Stimulated activated CD8-positive, alpha-beta memory T cell treated with anti-CD3 and anti-CD28 coated beads, Interleukin-4, amount 100 ng/mL, for 24 hours (primary cell): ENCODE results near the gene BIRC3.
A peak's percentile ranks its signal among the peaks of the same experiment; 100 is the strongest.
"Not testable (repeated sequence)": the region's sequence is repeated elsewhere in the genome, so short reads cannot be mapped to it uniquely, and the experiment has no call there.

ENCODE experiments used
- DNase-seq: peaks from one replicate; pipeline ENCODE4 v3.0.0-alpha.2; 2020; ENCODE audit warnings: low read depth

The BIRC3 gene

GRCh38 chr11:102328748-102329147 is 11.5 kb downstream of the BIRC3 start:
- no peak for DNase-seq

- DNase-seq = no peak
Observed at GRCh38 chr11:102330231-102330630, 12.9 kb downstream of the BIRC3 start.

- no peak for DNase-seq
Observed at GRCh38 chr11:102331341-102331740, 14.1 kb downstream of the BIRC3 start.

DNA sequence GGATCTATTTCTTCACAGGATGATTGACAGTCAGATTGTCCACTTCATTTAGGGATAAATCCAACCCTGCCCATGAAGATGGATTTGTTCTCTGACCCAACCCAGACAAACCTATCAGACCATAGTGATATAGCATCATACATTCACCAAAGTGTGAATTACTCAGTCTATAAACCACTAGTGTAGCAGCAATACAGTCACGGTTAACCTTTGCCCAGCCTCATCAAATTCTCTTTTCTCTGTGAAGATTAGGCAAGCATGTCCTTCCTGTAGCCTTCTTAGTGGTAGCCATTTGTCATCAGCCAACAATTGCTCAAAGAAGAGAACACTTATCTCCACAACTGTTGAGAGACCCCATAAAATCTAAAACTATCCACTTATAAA is 15.3 kb downstream of the BIRC3 start:
- no peak for DNase-seq

GRCh38 chr11:102338479-102339010 is 21.3 kb downstream of the BIRC3 start:
- DNase-seq = no peak

GRCh38 chr11:102341311-102341710 is 24.0 kb downstream of the BIRC3 start:
- DNase-seq = not testable (repeated sequence)

DNA sequence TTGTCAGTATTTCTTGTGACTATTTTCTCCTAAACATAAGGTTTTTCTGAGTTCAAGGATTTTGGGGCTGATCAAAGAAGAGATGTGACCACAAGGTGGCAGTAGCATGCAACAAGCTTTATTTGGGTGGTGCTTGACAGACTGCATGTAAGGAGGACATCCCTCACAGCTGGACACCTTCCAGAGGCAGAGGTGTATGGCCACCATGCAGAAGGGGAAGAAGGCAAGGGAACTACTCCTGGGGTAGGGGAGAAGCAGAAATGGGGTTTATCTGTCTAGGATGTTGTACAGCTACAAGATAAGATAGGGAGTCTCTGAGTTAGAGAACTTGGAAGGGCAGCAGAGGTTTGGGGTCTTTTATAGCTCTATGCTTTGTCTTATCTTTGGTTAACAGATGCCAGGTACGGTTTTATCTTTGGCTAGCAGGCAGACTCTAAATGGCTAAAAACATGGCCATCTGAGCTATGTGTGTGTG is 24.6 kb downstream of the BIRC3 start:
- DNase-seq = peak; percentile 48

- no peak for DNase-seq
Observed at GRCh38 chr11:102343809-102344208, 26.5 kb downstream of the BIRC3 start.

- no peak for DNase-seq
Observed at GRCh38 chr11:102345904-102346303, 28.6 kb downstream of the BIRC3 start.

- DNase-seq = no peak
Observed at GRCh38 chr11:102346456-102346747, 29.1 kb downstream of the BIRC3 start.

DNA sequence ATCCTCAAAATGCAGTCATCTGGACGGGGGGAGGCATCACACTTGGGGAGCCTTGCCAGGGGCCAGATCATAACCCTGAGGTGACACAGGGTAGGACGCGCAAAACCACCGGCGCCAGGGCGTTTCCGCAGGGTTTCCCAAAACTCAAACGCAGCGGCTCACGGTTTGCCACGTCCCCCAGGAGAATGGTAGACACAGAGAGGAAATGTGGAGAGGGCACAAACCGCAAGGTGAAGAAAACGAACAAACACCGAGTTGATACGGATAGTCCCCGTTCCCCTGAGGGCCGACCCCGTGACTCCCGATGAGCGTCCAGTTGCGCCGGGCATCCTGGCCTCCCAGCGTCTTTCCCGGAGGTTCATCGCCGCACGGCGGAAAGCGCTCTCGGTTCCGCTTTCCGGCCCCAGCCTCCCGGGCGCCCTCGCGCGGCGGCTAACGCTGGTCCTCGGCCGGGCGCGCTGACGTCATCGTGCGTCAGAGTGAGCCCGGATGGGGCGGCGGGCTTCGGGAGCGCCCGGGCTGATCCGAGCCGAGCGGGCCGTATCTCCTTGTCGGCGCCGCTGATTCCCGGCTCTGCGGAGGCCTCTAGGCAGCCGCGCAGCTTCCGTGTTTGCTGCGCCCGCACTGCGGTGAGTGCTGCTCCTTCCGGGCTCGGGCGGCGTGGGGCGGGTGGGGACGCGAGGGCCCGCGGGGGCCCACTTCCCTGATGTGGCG is 29.6 kb downstream of the BIRC3 start, which contains the start of gene BIRC2:
TSS of gene BIRC2 (plus strand) at position 467 of the 714 bp plus-strand sequence. CDS start 2,641 bp downstream, outside the sequence.
- DNase-seq = peak; percentile 92

DNA sequence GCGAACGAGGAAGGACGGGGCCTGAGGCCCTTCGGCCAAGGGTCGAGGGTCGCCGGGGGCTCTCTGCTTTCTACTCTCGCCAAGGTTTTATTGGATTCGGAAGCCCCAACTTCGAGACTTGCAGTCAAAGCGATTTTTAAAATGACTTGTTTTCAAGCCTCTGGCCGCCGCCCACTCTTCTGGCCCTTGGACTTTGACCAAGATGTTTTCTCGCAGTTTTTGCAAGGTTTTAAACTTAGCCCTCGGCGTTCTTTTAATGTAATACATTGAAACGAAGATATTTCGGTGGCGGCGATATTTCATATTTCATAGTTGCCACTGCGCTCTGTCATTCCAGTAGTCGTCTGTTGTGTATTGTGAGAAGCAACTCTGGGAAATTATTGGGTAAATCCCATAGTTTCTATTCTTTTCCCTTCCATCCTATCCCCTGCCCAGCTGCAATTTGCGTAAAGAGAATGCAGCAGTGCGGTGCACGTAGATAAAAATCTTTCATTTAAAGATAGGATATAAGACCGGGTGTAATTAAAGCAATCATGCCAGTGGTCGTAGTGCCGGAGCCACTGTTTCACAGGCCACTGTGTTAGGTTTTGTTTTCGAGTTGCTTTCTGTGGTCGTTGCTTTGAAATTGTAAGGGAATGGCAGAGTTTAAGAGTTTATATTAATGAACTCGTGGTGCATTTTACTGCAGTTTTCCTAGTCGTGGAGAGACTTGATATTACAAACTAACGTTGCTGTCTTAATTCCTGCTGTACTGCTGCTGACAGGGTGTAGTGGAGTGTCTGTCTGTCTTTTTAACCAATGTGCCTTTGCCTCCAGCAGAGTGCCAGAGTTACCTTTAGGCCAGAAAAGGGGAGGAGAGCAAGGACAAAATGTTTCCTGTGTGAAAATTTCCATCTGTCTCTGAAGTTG is 30.4 kb downstream of the BIRC3 start:
- DNase-seq = no peak

DNA sequence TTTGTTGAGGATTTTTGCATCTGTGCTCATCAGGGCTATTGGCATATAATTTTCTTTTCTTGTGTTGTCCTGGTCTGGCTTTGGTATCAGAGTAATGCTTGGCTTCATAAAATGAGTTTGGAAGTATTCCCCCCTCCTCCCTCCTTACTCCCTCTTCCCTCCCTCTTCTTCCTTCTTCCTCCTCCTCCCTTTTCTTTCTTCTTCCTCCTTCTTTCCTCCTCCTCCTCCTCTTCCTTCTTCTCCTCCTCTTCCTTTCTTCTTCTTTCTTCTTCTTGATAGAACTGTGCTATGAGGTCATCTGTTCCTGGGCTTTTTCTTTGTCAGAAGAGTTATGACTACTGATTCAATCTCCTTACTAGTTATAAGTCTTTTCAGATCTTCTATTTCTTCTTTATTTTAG is 39.8 kb downstream of the BIRC3 start:
- DNase-seq = no peak

- DNase-seq = no peak
Observed at GRCh38 chr11:102359372-102359771, 42.1 kb downstream of the BIRC3 start.

- no peak for DNase-seq
Observed at GRCh38 chr11:102360681-102361080, 43.4 kb downstream of the BIRC3 start.

DNA sequence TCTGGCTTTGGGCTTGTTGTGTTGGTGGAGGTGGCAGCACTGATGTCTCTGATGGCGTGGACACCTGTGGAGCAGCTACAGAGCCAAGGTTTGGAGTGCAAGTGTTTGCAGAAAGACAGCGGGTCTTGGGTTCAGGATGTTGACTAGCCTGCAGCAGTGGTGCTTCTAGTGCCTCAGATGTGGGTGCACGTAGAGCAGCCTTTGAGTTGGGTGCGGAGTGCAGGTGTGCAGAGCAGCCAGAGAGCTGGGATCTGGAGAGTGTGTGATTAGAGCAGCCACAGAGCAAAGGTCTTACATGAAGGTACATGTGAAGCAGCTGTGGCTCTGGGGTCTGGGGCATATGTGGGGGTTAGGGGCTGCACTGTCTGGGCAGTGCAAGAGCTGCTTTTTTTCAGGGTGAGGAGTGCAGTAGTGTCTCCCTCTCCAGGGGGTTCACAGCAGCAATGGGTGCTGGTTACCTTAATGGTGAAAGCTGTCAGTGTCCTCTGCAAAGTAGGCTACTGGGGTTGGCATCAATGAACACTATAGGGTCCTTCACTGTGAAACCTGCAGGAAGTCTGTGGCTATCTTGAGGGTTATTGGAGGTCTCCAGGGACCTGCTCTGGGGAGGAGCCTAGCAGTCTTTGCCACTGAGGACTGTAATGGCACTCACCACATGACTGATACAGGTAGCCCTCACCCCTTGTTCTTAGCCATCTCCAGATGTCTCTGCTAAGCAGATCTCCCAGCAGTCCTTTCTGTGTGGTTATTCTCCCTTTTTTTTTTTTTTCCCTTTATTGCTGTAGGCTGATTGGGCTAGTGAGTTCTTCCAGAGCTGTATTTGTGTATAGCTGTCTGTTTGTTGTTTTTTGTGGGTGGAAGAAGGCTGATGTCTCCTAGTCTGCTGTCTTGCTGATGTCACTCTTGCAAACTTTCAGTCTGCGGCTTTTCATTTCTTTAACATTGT is 44.1 kb downstream of the BIRC3 start:
- DNase-seq = no peak

DNA sequence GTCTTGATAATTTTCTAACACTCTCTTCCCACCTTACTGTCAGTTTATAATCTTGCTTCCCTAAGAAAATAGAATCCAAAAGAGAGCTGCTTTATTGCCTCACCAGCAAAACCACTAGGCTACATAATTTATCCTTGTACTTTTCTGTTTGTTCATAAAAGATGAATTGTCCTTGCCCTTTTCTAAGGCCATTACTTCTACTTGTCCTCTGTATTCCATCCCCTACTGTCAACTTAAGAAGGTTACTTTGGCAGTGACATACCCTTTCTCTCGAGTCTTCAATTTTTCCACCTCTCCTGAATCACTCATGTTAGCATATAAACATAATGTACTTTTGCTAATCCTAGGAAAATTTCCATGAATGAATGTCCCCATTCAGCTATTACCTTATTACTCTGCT is 47.7 kb downstream of the BIRC3 start:
- DNase-seq = no peak

- DNase-seq = no peak
Observed at GRCh38 chr11:102367364-102367763, 50.1 kb downstream of the BIRC3 start.

DNA sequence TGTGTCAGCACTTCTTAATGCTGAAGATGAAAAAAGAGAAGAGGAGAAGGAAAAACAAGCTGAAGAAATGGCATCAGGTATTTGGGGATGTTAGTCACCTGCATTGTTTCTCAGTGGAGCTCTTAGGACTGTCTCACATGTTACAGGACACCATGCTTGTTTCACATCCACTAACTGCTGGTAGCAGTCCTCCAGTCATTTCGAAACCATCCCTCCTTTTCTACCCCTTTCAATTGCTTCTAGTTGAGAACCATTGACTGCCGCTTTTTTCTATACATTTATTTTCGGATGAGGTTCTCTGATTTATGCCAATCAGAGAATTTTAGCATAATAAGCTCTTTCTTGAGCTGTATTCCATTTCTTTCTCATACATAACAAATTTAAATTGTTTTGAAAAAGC is 51.2 kb downstream of the BIRC3 start:
- no peak for DNase-seq

- DNase-seq = not testable (repeated sequence)
Observed at GRCh38 chr11:102374633-102375424, 57.5 kb downstream of the BIRC3 start.
